Liver (tissue), 9 donors: ENCODE data around the gene ARHGAP5. TPM values are rescaled to one million over a fixed set of nuclear protein-coding genes. Genes with fewer than 3 reads are reported as not detected.

Experiments
- DNase-seq: peaks from one replicate; pipeline ENCODE4 v3.0.0-alpha.2; 2017; ENCODE audit warnings: low spot score
- H3K27ac ChIP-seq, 2 donors: one replicate each; pipeline ENCODE4 v1.7.0; 2013; ENCODE audit warnings: inconsistent platforms in 2 of 2, low read length in 2 of 2, control low read depth in 1 of 2, low read depth in 1 of 2, mild to moderate bottlenecking in 1 of 2
- H3K27me3 ChIP-seq, 4 donors: one replicate each; pipeline versions ENCODE4 v1.6.1 to v1.7.0; 2013; ENCODE audit warnings: low read length in 3 of 4, inconsistent platforms in 1 of 4, mild to moderate bottlenecking in 1 of 4, moderate library complexity in 1 of 4; ENCODE audit not compliant: control insufficient read depth in 4 of 4, insufficient read depth in 4 of 4
- H3K36me3 ChIP-seq, 4 donors: one replicate each; pipeline versions ENCODE4 v1.6.1 to v1.7.0; 2013; ENCODE audit warnings: low read length in 3 of 4, mild to moderate bottlenecking in 3 of 4, low read depth in 1 of 4, moderate library complexity in 1 of 4; ENCODE audit not compliant: control insufficient read depth in 4 of 4, insufficient read depth in 3 of 4
- H3K4me1 ChIP-seq, 4 donors: one replicate each; pipeline versions ENCODE4 v1.6.1 to v1.7.0; 2013; ENCODE audit warnings: low read length in 3 of 4, mild to moderate bottlenecking in 3 of 4, moderate library complexity in 1 of 4; ENCODE audit not compliant: control insufficient read depth in 4 of 4, insufficient read depth in 4 of 4
- H3K4me3 ChIP-seq, 3 donors: one replicate each; pipeline versions ENCODE4 v1.6.1 to v1.7.0; 2013; ENCODE audit warnings: low read length in 3 of 3, control low read depth in 1 of 3, low read depth in 1 of 3, mild to moderate bottlenecking in 1 of 3
- H3K9ac ChIP-seq, 2 donors: one replicate each; pipeline ENCODE4 v1.7.0; 2013; ENCODE audit warnings: low read length in 2 of 2, mild to moderate bottlenecking in 2 of 2, moderate library complexity in 2 of 2, control low read depth in 1 of 2, low read depth in 1 of 2
- H3K9me3 ChIP-seq, 4 donors: one replicate each; pipeline versions ENCODE4 v1.6.1 to v1.7.0; 2013; ENCODE audit warnings: low read length in 3 of 4; ENCODE audit not compliant: control insufficient read depth in 4 of 4
- ATF3 ChIP-seq: IDR thresholded peaks from 2 replicates; pipeline ENCODE4 v1.6.1; 2016; ENCODE audit warnings: antibody characterized with exemption
- FOXA1 ChIP-seq: IDR thresholded peaks from 2 replicates; pipeline ENCODE4 v1.6.1; 2016; ENCODE audit warnings: antibody characterized with exemption
- GABPA ChIP-seq, 2 donors: IDR thresholded peaks in 1 of 2; conservative IDR thresholded peaks in 1 of 2; 2 replicates each; pipeline ENCODE4 v1.6.1; 2016; ENCODE audit warnings: antibody characterized with exemption in 2 of 2, mild to moderate bottlenecking in 1 of 2, moderate library complexity in 1 of 2
- HNF4A ChIP-seq, 2 donors: conservative IDR thresholded peaks; 2 replicates each; pipeline ENCODE4 v1.6.1; 2016; ENCODE audit warnings: antibody characterized with exemption in 2 of 2, mild to moderate bottlenecking in 2 of 2
- JUND ChIP-seq, 2 donors: IDR thresholded peaks; 2 replicates each; pipeline ENCODE4 v1.6.1; 2016; ENCODE audit warnings: antibody characterized with exemption in 2 of 2
- MAX ChIP-seq: IDR thresholded peaks from 2 replicates; pipeline ENCODE4 v1.6.1; 2016; ENCODE audit warnings: antibody characterized with exemption
- NR2F2 ChIP-seq: IDR thresholded peaks from 2 replicates; pipeline ENCODE4 v1.6.1; 2016; ENCODE audit warnings: antibody characterized with exemption
- RAD21 ChIP-seq, 2 donors: IDR thresholded peaks; 2 replicates each; pipeline ENCODE4 v1.6.1; 2016; ENCODE audit warnings: antibody characterized with exemption in 2 of 2, mild to moderate bottlenecking in 2 of 2
- REST ChIP-seq: IDR thresholded peaks from 2 replicates; pipeline ENCODE4 v1.6.1; 2016; ENCODE audit warnings: antibody characterized with exemption, mild to moderate bottlenecking
- RXRA ChIP-seq, 2 donors: IDR thresholded peaks; 2 replicates each; pipeline ENCODE4 v1.6.1; 2017 to 2018; ENCODE audit warnings: antibody characterized with exemption in 2 of 2, mild to moderate bottlenecking in 1 of 2
- SP1 ChIP-seq: IDR thresholded peaks from 2 replicates; pipeline ENCODE4 v1.6.1; 2018; ENCODE audit warnings: antibody characterized with exemption, mild to moderate bottlenecking
- TAF1 ChIP-seq: conservative IDR thresholded peaks from 2 replicates; pipeline ENCODE4 v1.6.1; 2016; ENCODE audit warnings: antibody characterized with exemption, mild to moderate bottlenecking
- YY1 ChIP-seq: IDR thresholded peaks from 2 replicates; pipeline ENCODE4 v1.6.1; 2016; ENCODE audit warnings: antibody characterized with exemption, mild to moderate bottlenecking
- ZBTB33 ChIP-seq: IDR thresholded peaks from 2 replicates; pipeline ENCODE4 v1.6.1; 2016; ENCODE audit warnings: antibody characterized with exemption
- WGBS: extraction: QIAGEN DNeasy Blood & Tissue Kit; methylation state at CpG from one replicate; pipeline ENCODE4 v1.1.7; 2013; 5-methylcytosine and 5-hydroxymethylcytosine counted together
- polyA plus RNA-seq, 2 donors: library from polyadenylated mRNA; stranded (reverse) in 1 of 2; unstranded in 1 of 2; fragments of 200-250 nt in 1 of 2; fragments of >200 nt in 1 of 2; fragmentation: Nextera tagmentation in 1 of 2; extraction: Ambion mirVana in 1 of 2; gene quantifications; one replicate each; pipeline versions ENCODE4 v1.2.1 to v1.2.3, GENCODE V29; 2013 to 2015
- total RNA-seq, 2 donors: library from RNA; depleted of rRNA; stranded (reverse); fragments of >200 nt; gene quantifications; one replicate each; pipeline ENCODE4 v1.2.3, GENCODE V29; 2014
- donor health status: healthy.
- donor health status: healthy.
- donor health status: healthy.
- donor health status: healthy.
- donor health status: healthy.

Gene ARHGAP5
- total and polyA plus RNA-seq, 4 donors = 9.6 to 48.7 (median 29.0) TPM

- under 1% methylated on average over 76 of the region's 76 CpGs for WGBS
- peak; percentile 90 for DNase-seq
- peak overlapping the region; percentile 79 to 95 (median 93) for H3K4me3 ChIP-seq
- TF ChIP-seq TAF1 (peak; percentile 76), MAX (peak; percentile 58), JUND (IDR thresholded peaks at IDR 0.05) (no peak), RAD21 (IDR thresholded peaks at IDR 0.05) (peak; percentile 18 to 36), HNF4A (conservative IDR thresholded peaks at IDR 0.05) (no peak), SP1 (peak; percentile 51), ZBTB33 (no peak), FOXA1 (peak; percentile 21), REST (peak; percentile 78), YY1 (peak; percentile 83), RXRA (IDR thresholded peaks at IDR 0.05) (peak; percentile 19 to 28)
- H3K27me3 ChIP-seq = no peaks in the 10 kb centered on the region
- no peaks in the 10 kb centered on the region for H3K9me3 ChIP-seq
- peak overlapping the region; percentile 84 to 97 for H3K9ac ChIP-seq
- H3K27ac ChIP-seq = peak overlapping the region; percentile 95 to 98
- H3K36me3 ChIP-seq = no peaks in the 10 kb centered on the region
- peaks cover 2 to 30% (median 17%) of the 10 kb centered on the region in 4 donors for H3K4me1 ChIP-seq
Observed at GRCh38 chr14:32076278-32077080, 625 bp upstream of the ARHGAP5 start.

GRCh38 chr14:32078023-32078857, 1.1 kb downstream of the ARHGAP5 start:
- H3K27ac ChIP-seq = peak overlapping the region; percentile 95 to 98
- H3K36me3 ChIP-seq = no peaks in the 10 kb centered on the region
- 3% methylated on average over 28 of the region's 28 CpGs for WGBS
- H3K9me3 ChIP-seq = no peaks in the 10 kb centered on the region
- H3K27me3 ChIP-seq = no peaks in the 10 kb centered on the region
- peak; percentile 23 for TF ChIP-seq SP1
- peak; percentile 75 for TF ChIP-seq TAF1
- TF ChIP-seq ATF3 = no peak
- peak; percentile 33 to 58 for TF ChIP-seq RXRA (IDR thresholded peaks at IDR 0.05)
- peak in 1 of 2 donors; percentile 34 for TF ChIP-seq RAD21 (IDR thresholded peaks at IDR 0.05)
- peak; percentile 28 for TF ChIP-seq MAX
- peak; percentile 45 for TF ChIP-seq YY1
- TF ChIP-seq REST = peak; percentile 8
- peak; percentile 10 for TF ChIP-seq NR2F2
- TF ChIP-seq GABPA (IDR thresholded peaks at IDR 0.05 in 1 of 2, conservative IDR thresholded peaks at IDR 0.05 in 1 of 2) = no peak
- peak; percentile 64 for DNase-seq
- peak overlapping the region; percentile 94 to 96 for H3K9ac ChIP-seq
- H3K4me3 ChIP-seq = peak overlapping the region; percentile 74 to 93 (median 88)
- peaks cover 6 to 41% (median 22%) of the 10 kb centered on the region in 4 donors for H3K4me1 ChIP-seq
